ENCODE results near the gene CHN2.

CHN2 gene

DNA sequence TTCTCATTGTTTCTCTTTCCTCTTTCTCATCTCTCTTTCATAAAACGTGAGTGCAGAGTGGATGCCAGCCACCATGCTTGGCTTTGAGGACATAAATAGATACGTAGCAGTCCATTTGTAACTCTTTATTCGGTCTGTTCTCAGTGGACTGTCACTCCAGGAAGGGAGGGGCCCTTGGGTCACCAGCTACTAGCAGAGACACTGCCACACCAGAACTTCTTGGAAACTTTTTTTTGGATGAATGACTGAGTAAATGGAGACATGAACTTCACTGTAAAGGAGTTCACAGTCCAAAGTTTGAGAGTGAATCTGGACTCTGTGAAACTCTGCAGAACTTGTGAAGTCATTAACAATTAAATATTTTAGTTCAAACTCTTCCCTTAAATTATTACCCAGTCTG is 20.2 kb downstream of the CHN2 start:
- no peak for DNase-seq
- TF ChIP-seq, protein P1, sequence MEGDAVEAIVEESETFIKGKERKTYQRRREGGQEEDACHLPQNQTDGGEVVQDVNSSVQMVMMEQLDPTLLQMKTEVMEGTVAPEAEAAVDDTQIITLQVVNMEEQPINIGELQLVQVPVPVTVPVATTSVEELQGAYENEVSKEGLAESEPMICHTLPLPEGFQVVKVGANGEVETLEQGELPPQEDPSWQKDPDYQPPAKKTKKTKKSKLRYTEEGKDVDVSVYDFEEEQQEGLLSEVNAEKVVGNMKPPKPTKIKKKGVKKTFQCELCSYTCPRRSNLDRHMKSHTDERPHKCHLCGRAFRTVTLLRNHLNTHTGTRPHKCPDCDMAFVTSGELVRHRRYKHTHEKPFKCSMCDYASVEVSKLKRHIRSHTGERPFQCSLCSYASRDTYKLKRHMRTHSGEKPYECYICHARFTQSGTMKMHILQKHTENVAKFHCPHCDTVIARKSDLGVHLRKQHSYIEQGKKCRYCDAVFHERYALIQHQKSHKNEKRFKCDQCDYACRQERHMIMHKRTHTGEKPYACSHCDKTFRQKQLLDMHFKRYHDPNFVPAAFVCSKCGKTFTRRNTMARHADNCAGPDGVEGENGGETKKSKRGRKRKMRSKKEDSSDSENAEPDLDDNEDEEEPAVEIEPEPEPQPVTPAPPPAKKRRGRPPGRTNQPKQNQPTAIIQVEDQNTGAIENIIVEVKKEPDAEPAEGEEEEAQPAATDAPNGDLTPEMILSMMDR (IDR thresholded peaks at IDR 0.05; ENCODE audit: low read depth, low read length), result no peak
- no peaks in the 10 kb centered on the region for H3K9me3 ChIP-seq (ENCODE audit: severe bottlenecking)
- H3K27ac ChIP-seq, result no peak overlapping the region
- H3K36me3 ChIP-seq, result no peaks in the 10 kb centered on the region
- H3K27me3 ChIP-seq (ENCODE audit: insufficient read depth, low read depth, severe bottlenecking), result no peaks in the 10 kb centered on the region
- H3K4me3 ChIP-seq (ENCODE audit: low read depth, low read length), result no peak overlapping the region

DNA sequence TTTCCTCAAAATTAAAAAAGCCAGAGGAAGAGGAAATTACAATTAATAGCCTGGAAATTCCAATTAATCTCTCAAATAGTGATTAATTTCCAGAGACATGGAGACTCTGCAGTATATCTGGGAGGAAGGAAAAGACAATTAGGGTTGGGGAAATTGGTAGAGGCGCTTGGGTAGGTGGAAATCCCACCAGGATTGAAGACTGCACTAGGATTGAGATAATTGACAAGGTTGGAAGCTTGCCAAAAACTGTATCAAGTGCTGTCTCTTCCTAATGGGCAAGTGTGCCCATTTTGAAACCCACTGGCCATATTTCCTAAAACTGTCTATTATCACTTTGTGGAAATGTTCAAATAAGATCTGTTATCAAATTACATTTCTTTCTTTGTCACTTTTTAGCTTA is 21.6 kb downstream of the CHN2 start:
- Histone ChIP-seq H3K4me3 (ENCODE audit: low read depth, low read length) (no peak overlapping the region), H3K27ac (no peak overlapping the region), H3K36me3 (no peaks in the 10 kb centered on the region), H3K9me3 (ENCODE audit: severe bottlenecking) (no peaks in the 10 kb centered on the region), H3K27me3 (ENCODE audit: insufficient read depth, low read depth, severe bottlenecking) (no peaks in the 10 kb centered on the region)
- DNase-seq, result no peak
- TF ChIP-seq, protein P1 (IDR thresholded peaks at IDR 0.05; ENCODE audit: low read depth, low read length), result no peak

DNA sequence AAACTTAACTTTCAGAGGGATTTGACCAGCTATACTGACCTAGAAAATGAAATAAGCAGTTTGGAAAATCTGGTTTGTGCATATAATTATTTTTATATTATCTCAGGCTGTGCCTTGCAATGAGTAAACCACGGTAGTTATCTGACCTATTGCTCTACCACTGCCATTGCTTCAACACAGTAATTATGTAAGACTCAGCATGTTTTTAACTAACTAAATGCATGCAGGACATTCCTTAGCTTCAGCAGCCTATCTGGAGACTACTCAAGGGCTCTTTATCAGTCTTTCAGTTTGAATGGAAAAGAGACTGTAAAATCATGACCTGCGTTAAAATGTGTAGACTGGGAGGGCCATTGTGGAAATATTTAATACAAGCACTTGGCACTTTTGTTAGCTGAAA is 22.5 kb downstream of the CHN2 start:
- TF ChIP-seq, protein P1 (IDR thresholded peaks at IDR 0.05; ENCODE audit: low read depth, low read length), result no peak
- H3K27me3 ChIP-seq (ENCODE audit: insufficient read depth, low read depth, severe bottlenecking), result no peaks in the 10 kb centered on the region
- H3K36me3 ChIP-seq, result no peaks in the 10 kb centered on the region
- no peak overlapping the region for H3K4me3 ChIP-seq (ENCODE audit: low read depth, low read length)
- peaks cover 3% of the 10 kb centered on the region for H3K9me3 ChIP-seq (ENCODE audit: severe bottlenecking)
- DNase-seq, result no peak
- no peak overlapping the region for H3K27ac ChIP-seq

DNA sequence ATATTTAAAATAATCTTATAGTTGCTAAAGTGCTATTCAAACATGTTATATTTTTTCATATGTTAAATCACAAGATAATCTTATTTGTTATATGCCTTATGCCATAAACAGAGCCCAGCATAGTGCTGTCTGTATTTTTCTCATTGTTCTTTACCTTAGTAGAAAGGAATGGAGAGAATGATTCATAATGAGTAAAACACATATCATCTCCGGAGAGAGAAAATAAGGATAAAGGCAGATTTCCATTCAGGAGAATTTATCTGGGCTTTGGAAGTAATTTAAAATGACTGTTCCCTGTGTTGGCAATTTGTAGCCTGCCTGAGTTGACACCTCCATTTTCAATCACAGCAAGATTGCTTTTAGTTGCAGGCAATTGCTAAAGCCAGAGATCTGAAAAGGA is 30.2 kb downstream of the CHN2 start:
- Histone ChIP-seq H3K9me3 (ENCODE audit: severe bottlenecking) (peaks cover 3% of the 10 kb centered on the region), H3K36me3 (no peaks in the 10 kb centered on the region), H3K27ac (no peak overlapping the region), H3K27me3 (ENCODE audit: insufficient read depth, low read depth, severe bottlenecking) (no peaks in the 10 kb centered on the region), H3K4me3 (ENCODE audit: low read depth, low read length) (no peak overlapping the region)
- no peak for DNase-seq
- TF ChIP-seq, protein P1 (IDR thresholded peaks at IDR 0.05; ENCODE audit: low read depth, low read length), result no peak

DNA sequence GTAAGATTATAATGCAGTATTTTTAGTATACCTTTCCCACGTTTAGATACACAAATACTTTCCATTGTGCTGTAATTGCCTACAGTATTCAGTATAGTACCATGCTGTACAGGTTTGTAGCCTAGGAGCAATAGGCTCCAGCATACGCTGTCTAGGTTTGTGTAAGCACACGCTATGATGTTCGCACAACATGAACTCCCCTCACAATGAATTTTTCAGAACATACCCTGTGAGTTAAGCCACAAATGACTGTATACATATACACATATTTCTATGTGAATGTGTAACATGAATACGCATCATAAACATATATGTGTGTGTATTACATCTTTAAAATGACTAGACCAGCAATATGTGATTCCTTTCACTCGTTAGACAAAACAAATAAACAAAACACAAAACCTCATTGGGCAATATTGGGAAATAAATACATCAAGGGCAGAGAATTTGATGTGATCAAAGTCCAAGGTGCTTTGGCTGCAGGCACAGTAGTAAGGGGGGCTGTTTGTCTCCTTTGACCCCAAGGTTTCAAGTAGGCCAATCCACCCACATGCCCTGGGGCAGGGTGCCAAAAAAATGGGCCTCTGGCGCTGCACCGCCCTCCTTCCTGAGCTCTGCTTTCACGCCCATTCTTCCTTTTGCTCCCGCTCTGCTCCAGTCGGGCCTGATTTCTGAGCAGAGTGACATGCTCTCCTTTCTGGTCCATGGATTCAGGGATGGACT is 33.9 kb downstream of the CHN2 start:
- H3K27ac ChIP-seq, result no peak overlapping the region
- no peaks in the 10 kb centered on the region for H3K36me3 ChIP-seq
- TF ChIP-seq, protein P1 (IDR thresholded peaks at IDR 0.05; ENCODE audit: low read depth, low read length), result no peak
- H3K9me3 ChIP-seq (ENCODE audit: severe bottlenecking), result no peaks in the 10 kb centered on the region
- H3K27me3 ChIP-seq (ENCODE audit: insufficient read depth, low read depth, severe bottlenecking), result no peaks in the 10 kb centered on the region
- H3K4me3 ChIP-seq (ENCODE audit: low read depth, low read length), result no peak overlapping the region
- DNase-seq, result no peak

DNA sequence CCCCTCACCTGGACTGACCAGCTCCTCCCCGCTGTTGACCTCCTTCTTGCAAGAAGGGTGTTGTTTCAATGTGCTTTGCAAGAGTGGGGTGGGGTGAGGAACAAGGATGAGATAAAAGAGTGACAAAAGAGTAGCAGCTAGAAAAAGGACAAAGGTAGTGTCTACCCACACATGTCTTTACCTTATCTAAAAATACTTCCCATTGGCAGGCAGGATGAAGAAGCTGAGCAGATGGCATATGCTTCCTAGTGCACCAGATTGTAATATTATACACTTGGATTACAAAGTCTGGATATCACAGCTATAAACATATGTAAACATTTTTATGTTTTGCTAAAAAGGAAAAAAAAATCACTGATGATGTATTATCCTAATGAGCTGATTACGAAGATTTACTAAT is 34.5 kb downstream of the CHN2 start:
- Histone ChIP-seq H3K9me3 (ENCODE audit: severe bottlenecking) (no peaks in the 10 kb centered on the region), H3K4me3 (ENCODE audit: low read depth, low read length) (no peak overlapping the region), H3K36me3 (no peaks in the 10 kb centered on the region), H3K27me3 (ENCODE audit: insufficient read depth, low read depth, severe bottlenecking) (no peaks in the 10 kb centered on the region), H3K27ac (no peak overlapping the region)
- DNase-seq, result no peak
- TF ChIP-seq, protein P1 (IDR thresholded peaks at IDR 0.05; ENCODE audit: low read depth, low read length), result no peak

Data from WERI-Rb-1 (cell line).